ENCODE data around the gene HEMGN. TPM values are rescaled to one million over a fixed set of nuclear protein-coding genes. Genes with fewer than 3 reads are reported as not detected.

Gene HEMGN
- total and polyA plus RNA-seq, 10 of the 15 experiments (the other 5 are each of a cell fraction or from before 2014, with no cell fraction given), result 0.03 to 0.28 (median 0.09) TPM; not detected in 4

DNA sequence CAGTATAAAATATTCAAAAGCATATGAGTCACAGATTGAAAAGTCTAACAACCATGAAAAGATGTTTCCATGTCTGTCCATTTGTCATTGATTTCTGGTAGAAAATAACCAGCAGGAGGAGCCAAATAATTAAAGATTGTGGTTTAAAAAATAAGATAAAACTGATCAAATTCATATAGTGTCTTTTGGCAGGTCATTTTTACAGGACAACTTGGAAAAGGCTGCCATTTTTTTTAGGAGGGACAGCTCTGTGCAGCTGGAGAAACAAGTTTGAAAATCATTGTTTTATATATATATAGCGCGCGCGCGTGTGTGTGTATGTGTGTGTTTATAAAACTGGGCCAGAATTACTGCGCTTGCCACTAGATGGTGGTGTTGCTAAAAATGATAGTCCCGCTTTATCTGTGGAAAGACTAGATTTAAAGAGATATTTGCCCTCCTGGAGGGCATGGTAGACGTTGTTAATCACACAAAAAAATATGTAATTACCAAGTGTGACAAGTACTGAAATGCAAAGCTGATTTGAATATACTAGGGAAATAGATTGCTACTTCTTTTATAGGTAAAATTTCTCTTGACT is 14.4 kb downstream of the HEMGN start:
- 2% methylated on average over 8 of the region's 8 CpGs for WGBS (ENCODE audit: insufficient coverage, insufficient replicate concordance, low lambda C conversion rate, missing lambda C conversion rate)
- Histone ChIP-seq H3K9me3 (replicated peaks; ENCODE audit: control insufficient read depth, insufficient read depth, low read length) (no peaks in the 10 kb centered on the region), H3K36me3 (ENCODE audit: control insufficient read depth in 2 of 2, insufficient read depth in 2 of 2, low read length in 1 of 2) (no peaks in the 10 kb centered on the region), H3K27ac (ENCODE audit: control insufficient read depth, insufficient read depth) (no peak overlapping the region), H3K27me3 (replicated peaks in 1 of 2; ENCODE audit: control insufficient read depth in 2 of 2, insufficient read depth in 2 of 2, low read length in 1 of 2) (no peaks in the 10 kb centered on the region), H4K20me1 (ENCODE audit: control insufficient read depth, insufficient read depth) (no peaks in the 10 kb centered on the region), H3K4me1 (ENCODE audit: control insufficient read depth, insufficient read depth, low read length) (peaks cover 9% of the 10 kb centered on the region), H3K4me2 (ENCODE audit: control insufficient read depth, insufficient read depth) (peak overlapping the region; percentile 97), H3K9ac (ENCODE audit: control insufficient read depth, insufficient read depth, low read length) (no peak overlapping the region), H2AFZ (ENCODE audit: control insufficient read depth, low read depth, low read length) (peak overlapping the region; percentile 80), H3K4me3 (peak overlapping the region; percentile 62), H3K79me2 (ENCODE audit: control insufficient read depth, insufficient read depth, low read length) (peaks cover 5% of the 10 kb centered on the region)
- peak; percentile 50 for DNase-seq (ENCODE audit: low read depth, low spot score)
- no TSS peak for BruUV-seq (replicated peaks)
- peak; percentile 56 for FAIRE-seq
- ChIA-PET RAD21 (ENCODE audit: unreplicated experiment) (interaction anchor here (0.6 to 3.7 kb wide), 10 partner anchors 39 to 340 kb away, joined by 3 to 19 read pairs (median 9); partner anchors contain the start of genes NANS, TBC1D2 and TRIM14), POLR2A (interaction anchor here (0.6 to 1.3 kb wide), 6 partner anchors 63 to 486 kb away, joined by 3 to 5 read pairs (median 3); partner anchors contain the start of gene TBC1D2), SMC1A (ENCODE audit: uncharacterized antibody, unreplicated experiment) (interaction anchor here (0.6 to 4.2 kb wide), 24 partner anchors 11 to 340 kb away, joined by 3 to 17 read pairs (median 4); partner anchors contain the start of genes NANS and TBC1D2), CTCF (interaction anchor here (0.8 to 6.1 kb wide), 47 partner anchors 9 to 353 kb away, joined by 3 to 58 read pairs (median 6); partner anchors contain the start of genes ANP32B, NANS, TBC1D2 and TRIM14)
- intact Hi-C loops (cut with micrococcal nuclease; ENCODE audit: unreplicated experiment) (loop anchor here (1.0 to 2.0 kb wide), 5 partner anchors 31 to 340 kb away; partner anchors contain the start of gene ANP32B), in situ Hi-C loops (cut with MboI) (no loop called here)
- ATAC-seq, result peak; percentile 58
- no peak for TF ChIP-seq ATF7 (IDR thresholded peaks at IDR 0.05; ENCODE audit: low read depth)
- no peak for TF ChIP-seq YBX1 (IDR thresholded peaks at IDR 0.05)
- TF ChIP-seq SIN3A (IDR thresholded peaks at IDR 0.05; ENCODE audit: low read depth, low read length), result no peak
- TF ChIP-seq, protein P1, sequence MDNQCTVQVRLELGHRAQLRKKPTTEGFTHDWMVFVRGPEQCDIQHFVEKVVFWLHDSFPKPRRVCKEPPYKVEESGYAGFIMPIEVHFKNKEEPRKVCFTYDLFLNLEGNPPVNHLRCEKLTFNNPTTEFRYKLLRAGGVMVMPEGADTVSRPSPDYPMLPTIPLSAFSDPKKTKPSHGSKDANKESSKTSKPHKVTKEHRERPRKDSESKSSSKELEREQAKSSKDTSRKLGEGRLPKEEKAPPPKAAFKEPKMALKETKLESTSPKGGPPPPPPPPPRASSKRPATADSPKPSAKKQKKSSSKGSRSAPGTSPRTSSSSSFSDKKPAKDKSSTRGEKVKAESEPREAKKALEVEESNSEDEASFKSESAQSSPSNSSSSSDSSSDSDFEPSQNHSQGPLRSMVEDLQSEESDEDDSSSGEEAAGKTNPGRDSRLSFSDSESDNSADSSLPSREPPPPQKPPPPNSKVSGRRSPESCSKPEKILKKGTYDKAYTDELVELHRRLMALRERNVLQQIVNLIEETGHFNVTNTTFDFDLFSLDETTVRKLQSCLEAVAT (IDR thresholded peaks at IDR 0.05), result no peak
- no peak for TF ChIP-seq CBX3 (IDR thresholded peaks at IDR 0.05; ENCODE audit: borderline replicate concordance, low read depth)
- TF ChIP-seq ESRRA (IDR thresholded peaks at IDR 0.05; ENCODE audit: low read length), result 0 out of 2 replicates have a peak, but pooled peaks have one; percentile 14
- TF ChIP-seq, protein P2, sequence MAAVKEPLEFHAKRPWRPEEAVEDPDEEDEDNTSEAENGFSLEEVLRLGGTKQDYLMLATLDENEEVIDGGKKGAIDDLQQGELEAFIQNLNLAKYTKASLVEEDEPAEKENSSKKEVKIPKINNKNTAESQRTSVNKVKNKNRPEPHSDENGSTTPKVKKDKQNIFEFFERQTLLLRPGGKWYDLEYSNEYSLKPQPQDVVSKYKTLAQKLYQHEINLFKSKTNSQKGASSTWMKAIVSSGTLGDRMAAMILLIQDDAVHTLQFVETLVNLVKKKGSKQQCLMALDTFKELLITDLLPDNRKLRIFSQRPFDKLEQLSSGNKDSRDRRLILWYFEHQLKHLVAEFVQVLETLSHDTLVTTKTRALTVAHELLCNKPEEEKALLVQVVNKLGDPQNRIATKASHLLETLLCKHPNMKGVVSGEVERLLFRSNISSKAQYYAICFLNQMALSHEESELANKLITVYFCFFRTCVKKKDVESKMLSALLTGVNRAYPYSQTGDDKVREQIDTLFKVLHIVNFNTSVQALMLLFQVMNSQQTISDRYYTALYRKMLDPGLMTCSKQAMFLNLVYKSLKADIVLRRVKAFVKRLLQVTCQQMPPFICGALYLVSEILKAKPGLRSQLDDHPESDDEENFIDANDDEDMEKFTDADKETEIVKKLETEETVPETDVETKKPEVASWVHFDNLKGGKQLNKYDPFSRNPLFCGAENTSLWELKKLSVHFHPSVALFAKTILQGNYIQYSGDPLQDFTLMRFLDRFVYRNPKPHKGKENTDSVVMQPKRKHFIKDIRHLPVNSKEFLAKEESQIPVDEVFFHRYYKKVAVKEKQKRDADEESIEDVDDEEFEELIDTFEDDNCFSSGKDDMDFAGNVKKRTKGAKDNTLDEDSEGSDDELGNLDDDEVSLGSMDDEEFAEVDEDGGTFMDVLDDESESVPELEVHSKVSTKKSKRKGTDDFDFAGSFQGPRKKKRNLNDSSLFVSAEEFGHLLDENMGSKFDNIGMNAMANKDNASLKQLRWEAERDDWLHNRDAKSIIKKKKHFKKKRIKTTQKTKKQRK (IDR thresholded peaks at IDR 0.05; ENCODE audit: low read depth, low read length), result no peak
- TF ChIP-seq RAD51 (IDR thresholded peaks at IDR 0.05), result 0 out of 2 replicates have a peak, but pooled peaks have one; percentile 12
- TF ChIP-seq, protein P3, sequence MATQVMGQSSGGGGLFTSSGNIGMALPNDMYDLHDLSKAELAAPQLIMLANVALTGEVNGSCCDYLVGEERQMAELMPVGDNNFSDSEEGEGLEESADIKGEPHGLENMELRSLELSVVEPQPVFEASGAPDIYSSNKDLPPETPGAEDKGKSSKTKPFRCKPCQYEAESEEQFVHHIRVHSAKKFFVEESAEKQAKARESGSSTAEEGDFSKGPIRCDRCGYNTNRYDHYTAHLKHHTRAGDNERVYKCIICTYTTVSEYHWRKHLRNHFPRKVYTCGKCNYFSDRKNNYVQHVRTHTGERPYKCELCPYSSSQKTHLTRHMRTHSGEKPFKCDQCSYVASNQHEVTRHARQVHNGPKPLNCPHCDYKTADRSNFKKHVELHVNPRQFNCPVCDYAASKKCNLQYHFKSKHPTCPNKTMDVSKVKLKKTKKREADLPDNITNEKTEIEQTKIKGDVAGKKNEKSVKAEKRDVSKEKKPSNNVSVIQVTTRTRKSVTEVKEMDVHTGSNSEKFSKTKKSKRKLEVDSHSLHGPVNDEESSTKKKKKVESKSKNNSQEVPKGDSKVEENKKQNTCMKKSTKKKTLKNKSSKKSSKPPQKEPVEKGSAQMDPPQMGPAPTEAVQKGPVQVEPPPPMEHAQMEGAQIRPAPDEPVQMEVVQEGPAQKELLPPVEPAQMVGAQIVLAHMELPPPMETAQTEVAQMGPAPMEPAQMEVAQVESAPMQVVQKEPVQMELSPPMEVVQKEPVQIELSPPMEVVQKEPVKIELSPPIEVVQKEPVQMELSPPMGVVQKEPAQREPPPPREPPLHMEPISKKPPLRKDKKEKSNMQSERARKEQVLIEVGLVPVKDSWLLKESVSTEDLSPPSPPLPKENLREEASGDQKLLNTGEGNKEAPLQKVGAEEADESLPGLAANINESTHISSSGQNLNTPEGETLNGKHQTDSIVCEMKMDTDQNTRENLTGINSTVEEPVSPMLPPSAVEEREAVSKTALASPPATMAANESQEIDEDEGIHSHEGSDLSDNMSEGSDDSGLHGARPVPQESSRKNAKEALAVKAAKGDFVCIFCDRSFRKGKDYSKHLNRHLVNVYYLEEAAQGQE (IDR thresholded peaks at IDR 0.05; ENCODE audit: low read depth, low read length), result no peak
- TF ChIP-seq ZNF274 (IDR thresholded peaks at IDR 0.05; ENCODE audit: insufficient read depth, insufficient read length), result no peak
- TF ChIP-seq HDAC2 (IDR thresholded peaks at IDR 0.05), result no peak
- no peak for TF ChIP-seq TCF7 (IDR thresholded peaks at IDR 0.05; ENCODE audit: borderline replicate concordance)
- no peak for TF ChIP-seq SMAD1 (IDR thresholded peaks at IDR 0.05; ENCODE audit: low read depth, partially characterized antibody)
- TF ChIP-seq EGR1 (IDR thresholded peaks at IDR 0.05; ENCODE audit: borderline replicate concordance in 1 of 2, low read depth in 2 of 2, low read length in 2 of 2), result no peak
- no peak for TF ChIP-seq RELA (IDR thresholded peaks at IDR 0.05; ENCODE audit: borderline replicate concordance, partially characterized antibody)
- TF ChIP-seq HDGF (IDR thresholded peaks at IDR 0.05), result no peak

Measured in GM12878 (cell line).